K562 (cell line): ENCODE measurements around the gene EHD3. TPM values are rescaled to one million over a fixed set of nuclear protein-coding genes. Genes with fewer than 3 reads are reported as not detected.

Experiments used
- ATAC-seq: fragments of 200-7000 bp; cut with Tn5 transposase; 3 replicates; pipeline ENCODE4 v1.9.1; 2020; ENCODE audit warnings: moderate library complexity
- BruUV-seq: library from RNA; stranded (reverse); fragments of 400-500 nt; replicated peaks from 2 replicates; lab custom pipeline; 2021; lab: Mats Ljungman, UMichigan
- CTCF ChIA-PET: fragments of 300-600 bp; formaldehyde crosslinking; extraction: SDS; loops from one replicate; lab custom pipeline; 2021; ENCODE audit warnings: low intra/inter-chr PET ratio; lab: Yijun Ruan, JAX
- POLR2A ChIA-PET: fragments of 300-600, 350-650 bp; sonication (Branson Sonifier 250); formaldehyde crosslinking; extraction: SDS; loops from one replicate; lab custom pipeline; 2021; ENCODE audit warnings: antibody characterized with exemption, inconsistent platforms; lab: Yijun Ruan, JAX
- DNase-seq, 4 experiments: peaks; one replicate each; pipeline versions ENCODE4 v3.0.0 to v3.0.0-alpha.2; 2011 to 2018; ENCODE audit warnings: low spot score in 3 of 4, mixed read lengths in 3 of 4; ENCODE audit errors: extremely low read depth in 1 of 4
- FAIRE-seq: peaks from 2 replicates; lab custom pipeline; 2011; peaks lifted over from hg19 to GRCh38; lab: Jason Lieb, UNC
- H2AFZ ChIP-seq: 2 replicates; pipeline ENCODE4 v1.6.0; 2011; ENCODE audit warnings: low read depth, low read length, control low read depth, inconsistent platforms
- H3K27ac ChIP-seq: fragments of 200-600 bp; 3 replicates; pipeline ENCODE4 v1.8.0; 2011; ENCODE audit warnings: low read depth, mild to moderate bottlenecking, control low read depth, inconsistent platforms, low read length, moderate library complexity, mixed read lengths; ENCODE audit errors: extremely low read depth
- H3K27me3 ChIP-seq, 2 experiments: fragments of 300-600 bp in 1 of 2; 2 replicates in 1 of 2; 3 replicates in 1 of 2; pipeline versions ENCODE4 v1.6.0 to v1.8.0; 2011; ENCODE audit warnings: inconsistent platforms in 2 of 2, low read length in 2 of 2, mild to moderate bottlenecking in 1 of 2, mixed read lengths in 1 of 2, moderate library complexity in 1 of 2; ENCODE audit not compliant: control insufficient read depth in 2 of 2, insufficient read depth in 2 of 2
- H3K36me3 ChIP-seq: fragments of 300-600 bp; 3 replicates; pipeline ENCODE4 v1.8.0; 2011; ENCODE audit warnings: mild to moderate bottlenecking, low read length, inconsistent platforms; ENCODE audit not compliant: control insufficient read depth, insufficient read depth
- H3K4me1 ChIP-seq, 2 experiments: fragments of 200-600 bp in 1 of 2; replicated peaks in 1 of 2; 2 replicates in 1 of 2; 3 replicates in 1 of 2; pipeline versions ENCODE4 v1.5.1 to v1.8.0; 2011; ENCODE audit warnings: inconsistent platforms in 2 of 2, low read length in 2 of 2, mild to moderate bottlenecking in 1 of 2, mixed read lengths in 1 of 2, moderate library complexity in 1 of 2; ENCODE audit not compliant: control insufficient read depth in 2 of 2, insufficient read depth in 2 of 2
- H3K4me2 ChIP-seq: 2 replicates; pipeline ENCODE4 v1.6.1; 2011; ENCODE audit warnings: low read length, control low read depth, inconsistent platforms, mixed read lengths; ENCODE audit not compliant: insufficient read depth
- H3K4me3 ChIP-seq: fragments of 200-600 bp; sonication (generic), shearing (Covaris generic); 2 replicates; pipeline ENCODE4 v1.5.1; 2016; ENCODE audit warnings: control low read depth, inconsistent platforms
- H3K79me2 ChIP-seq: fragments of 200-600 bp; 3 replicates; pipeline ENCODE4 v1.8.0; 2011; ENCODE audit warnings: low read length, inconsistent platforms; ENCODE audit not compliant: control insufficient read depth, insufficient read depth
- H3K9ac ChIP-seq, 2 experiments: 2 replicates each; pipeline versions ENCODE4 v1.6.0 to v1.6.1; 2011; ENCODE audit warnings: low read depth in 2 of 2, low read length in 2 of 2, control low read depth in 1 of 2, inconsistent platforms in 1 of 2, mild to moderate bottlenecking in 1 of 2, mixed read lengths in 1 of 2; ENCODE audit not compliant: insufficient read depth in 1 of 2
- H3K9me1 ChIP-seq: one replicate; pipeline ENCODE4 v1.6.0; 2011; ENCODE audit warnings: inconsistent platforms, mild to moderate bottlenecking, low read length, moderate library complexity; ENCODE audit not compliant: control insufficient read depth, insufficient read depth
- H3K9me3 ChIP-seq: replicated peaks from 2 replicates; pipeline ENCODE4 v1.5.1; 2011; ENCODE audit warnings: low read depth, low read length, inconsistent platforms; ENCODE audit not compliant: control insufficient read depth, insufficient read depth
- H4K20me1 ChIP-seq: replicated peaks from 2 replicates; pipeline ENCODE4 v1.6.1; 2011; ENCODE audit warnings: low read length, inconsistent platforms, mixed read lengths; ENCODE audit not compliant: control insufficient read depth, insufficient read depth
- ARID4B ChIP-seq: sonication (generic); formaldehyde crosslinking; IDR thresholded peaks from 2 replicates; pipeline ENCODE4 v1.8.0; 2022; ENCODE audit warnings: mild to moderate bottlenecking, missing genetic modification reagents
- E4F1 ChIP-seq: fragments of 250-450 bp; sonication (Bioruptor Pico); IDR thresholded peaks from 2 replicates; pipeline ENCODE4 v1.5.0; 2021; ENCODE audit warnings: mild to moderate bottlenecking, borderline replicate concordance
- ETV1 ChIP-seq: fragments of 450-650 bp; conservative IDR thresholded peaks from 2 replicates; pipeline ENCODE4 v1.6.1; 2016; ENCODE audit warnings: missing genetic modification characterization, control low read depth, low read depth, missing compliant biosample characterization
- HDGF ChIP-seq: fragments of 450-650 bp; IDR thresholded peaks from 2 replicates; pipeline ENCODE4 v1.6.1; 2016
- HNRNPL ChIP-seq: fragments of 200-400 bp; formaldehyde crosslinking; IDR thresholded peaks from 2 replicates; pipeline ENCODE4 v1.6.1; 2017; ENCODE audit warnings: low read depth, mild to moderate bottlenecking, low read length
- MEF2D ChIP-seq: conservative IDR thresholded peaks from 2 replicates; pipeline ENCODE4 v1.6.1; 2016; ENCODE audit warnings: low read depth, missing genetic modification characterization, missing compliant biosample characterization
- ZC3H8 ChIP-seq: fragments of 450-650 bp; IDR thresholded peaks from 2 replicates; pipeline ENCODE4 v1.6.1; 2017
- ZMIZ1 ChIP-seq, 2 experiments: fragments of 150-350 bp in 1 of 2; IDR thresholded peaks; 2 replicates each; pipeline ENCODE4 v1.6.1; 2012 to 2016; ENCODE audit warnings: low read depth in 2 of 2, low read length in 2 of 2, mild to moderate bottlenecking in 1 of 2, moderate library complexity in 1 of 2
- ZNF444 ChIP-seq: fragments of 250-450 bp; sonication (Bioruptor Pico); IDR thresholded peaks from 2 replicates; pipeline ENCODE4 v1.4.0; 2020; ENCODE audit warnings: mild to moderate bottlenecking, moderate library complexity
- ZNF696 ChIP-seq: fragments of 250-450 bp; sonication (Bioruptor Pico); conservative IDR thresholded peaks from 2 replicates; pipeline ENCODE4 v1.4.0; 2020; ENCODE audit warnings: mild to moderate bottlenecking, moderate library complexity
- WGBS: fragments of 100-300 bp; shearing (Covaris generic); methylation state at CpG from one replicate; pipeline ENCODE4 v1.1.6; 2016; ENCODE audit warnings: low coverage, mixed read lengths; ENCODE audit not compliant: insufficient coverage; ENCODE audit errors: missing lambda C conversion rate; 5-methylcytosine and 5-hydroxymethylcytosine counted together
- in situ Hi-C: fragments of 300-500 bp; cut with MboI; formaldehyde crosslinking; loops from 4 replicates; pipeline ENCODE4 v1.15.0; 2018; ENCODE audit warnings: inconsistent platforms, mixed read lengths
- intact Hi-C: fragments of 100-400 bp; cut with micrococcal nuclease; formaldehyde crosslinking; loops from 2 replicates; pipeline ENCODE4 v1.14.2; 2022
- polyA plus RNA-seq, 8 experiments: library from polyadenylated mRNA; depleted of rRNA in 4 of 8; stranded (reverse) in 5 of 8; unstranded in 3 of 8; fragments of >200 nt; fragmentation: Nextera tagmentation in 2 of 8; fragmentation: Illumina TruSeq in 1 of 8; extraction: Ambion mirVana in 2 of 8; extraction: Trizol in 1 of 8; gene quantifications; 2 replicates each; pipeline versions ENCODE4 v1.2.1 to v1.2.3, GENCODE V29; 2011 to 2014; ENCODE audit warnings: inconsistent platforms in 1 of 8, missing spikeins in 1 of 8
- total RNA-seq, 7 experiments: library from RNA; depleted of rRNA in 6 of 7; stranded (reverse); fragments of >200 nt in 6 of 7; fragmentation: Illumina TruSeq in 2 of 7; extraction: Trizol in 2 of 7; gene quantifications; 2 replicates each; pipeline versions ENCODE4 v1.2.1 to v1.2.3, GENCODE V29; 2011 to 2021; ENCODE audit warnings: low replicate concordance in 1 of 7

Gene EHD3
- total and polyA plus RNA-seq, 9 of the 15 experiments (the other 6 are each of a cell fraction or from before 2014, with no cell fraction given) = under 0.01 to 0.04 (median 0.03) TPM; not detected in 3

- Histone ChIP-seq H3K4me2 (no peak overlapping the region), H2AFZ (no peak overlapping the region), H3K9me1 (no peaks in the 10 kb centered on the region), H3K9ac (no peak overlapping the region), H3K27ac (no peak overlapping the region), H3K27me3 (peaks cover 0 to 20% of the 10 kb centered on the region in 2 experiments; a peak in 2 of 5 replicates), H3K4me3 (no peak overlapping the region), H3K79me2 (no peaks in the 10 kb centered on the region), H4K20me1 (no peaks in the 10 kb centered on the region; the same call in 1 of the 2 replicates), H3K36me3 (no peaks in the 10 kb centered on the region), H3K9me3 (no peaks in the 10 kb centered on the region), H3K4me1 (no peaks in the 10 kb centered on the region; a peak in 3 of 5 replicates)
- in situ Hi-C loops = no loop called here
- ATAC-seq = no peak
- no peak for DNase-seq
- intact Hi-C loops = no loop called here
- no TSS peak for BruUV-seq
- FAIRE-seq = no peak
- WGBS = 0% methylated on average over 11 of the region's 11 CpGs
- POLR2A ChIA-PET = interaction anchor here (0.6 kb wide), 1 partner anchor 19 kb away, joined by 3 read pairs; no protein-coding TSS in a partner anchor
- CTCF ChIA-PET = no interaction called here
- TF ChIP-seq ZNF444 (CRISPR knock-in tag) = no peak
- TF ChIP-seq ZMIZ1 (IDR thresholded peaks at IDR 0.05; ENCODE audit: low read depth in 2 of 2, low read length in 2 of 2) = no peak
- no peak for TF ChIP-seq MEF2D (tag)
- TF ChIP-seq HDGF = no peak
- no peak for TF ChIP-seq E4F1
- no peak for TF ChIP-seq ETV1 (tag)
- TF ChIP-seq ZNF696 (CRISPR knock-in tag) = no peak
- TF ChIP-seq ARID4B (CRISPR knock-in tag) = no peak
- TF ChIP-seq HNRNPL = no peak
- TF ChIP-seq ZC3H8 = no peak
These were observed 22.1 kb downstream of the EHD3 start for GRCh38 chr2:31255911-31256571.
